Caco-2 (cell line): Measurements from ENCODE around the gene ATP2C2. TPM values are rescaled to one million over a fixed set of nuclear protein-coding genes. Genes with fewer than 3 reads are reported as not detected.
"Not testable (repeated sequence)": the region's sequence is repeated elsewhere in the genome, so short reads cannot be mapped to it uniquely, and the experiment has no call there.

Source experiments
- BruUV-seq: library from RNA; stranded (reverse); fragments of 400-500 nt; replicated peaks from 2 replicates; lab custom pipeline; 2021; lab: Mats Ljungman, UMichigan
- CTCF ChIA-PET: fragments of 300-600 bp; sonication (Branson Sonifier 250); formaldehyde crosslinking; loops from one replicate; lab custom pipeline; 2022; ENCODE audit warnings: antibody characterized with exemption; lab: Charles Lee
- POLR2A ChIA-PET: fragments of 300-600 bp; sonication (Branson Sonifier 250); formaldehyde crosslinking; loops from one replicate; lab custom pipeline; 2022; ENCODE audit warnings: antibody characterized with exemption; lab: Charles Lee
- DNase-seq, 2 experiments: peaks; one replicate each; pipeline versions ENCODE4 v3.0.0 to v3.0.0-alpha.2; 2020 to 2022
- H3K27me3 ChIP-seq: replicated peaks from 2 replicates; pipeline ENCODE4 v1.6.0; 2011; ENCODE audit warnings: low read length; ENCODE audit not compliant: control insufficient read depth, insufficient read depth
- H3K36me3 ChIP-seq: 2 replicates; pipeline ENCODE4 v1.5.1; 2011; ENCODE audit warnings: low read length; ENCODE audit not compliant: control insufficient read depth, insufficient read depth
- H3K4me1 ChIP-seq: fragments of 250-450 bp; sonication (Bioruptor Pico); 2 replicates; pipeline ENCODE4 v1.5.1; 2020; ENCODE audit warnings: mild to moderate bottlenecking
- H3K4me3 ChIP-seq: 2 replicates; pipeline ENCODE4 v1.5.1; 2011; ENCODE audit warnings: low read depth, mild to moderate bottlenecking, control low read depth, low read length
- H3K9me3 ChIP-seq: fragments of 250-450 bp; sonication (Bioruptor Pico); 2 replicates; pipeline ENCODE4 v1.5.1; 2020; ENCODE audit warnings: mild to moderate bottlenecking, moderate library complexity
- H3K27ac Mint-ChIP-seq: one replicate; pipeline ENCODE4 v1.8.0; 2022; ENCODE audit warnings: mixed read lengths; ENCODE audit not compliant: unreplicated experiment
- H3K27me3 Mint-ChIP-seq: one replicate; pipeline ENCODE4 v1.8.0; 2022; ENCODE audit warnings: mixed read lengths; ENCODE audit not compliant: insufficient read depth, unreplicated experiment
- H3K36me3 Mint-ChIP-seq: one replicate; pipeline ENCODE4 v1.8.0; 2022; ENCODE audit warnings: mild to moderate bottlenecking, mixed read lengths; ENCODE audit not compliant: insufficient read depth, unreplicated experiment
- H3K4me1 Mint-ChIP-seq: one replicate; pipeline ENCODE4 v1.8.0; 2022; ENCODE audit warnings: low read depth, mixed read lengths; ENCODE audit not compliant: unreplicated experiment
- H3K4me3 Mint-ChIP-seq: one replicate; pipeline ENCODE4 v1.8.0; 2022; ENCODE audit warnings: mild to moderate bottlenecking, moderate library complexity, mixed read lengths; ENCODE audit not compliant: unreplicated experiment
- H3K9me3 Mint-ChIP-seq: one replicate; pipeline ENCODE4 v1.8.0; 2022; ENCODE audit warnings: mixed read lengths; ENCODE audit not compliant: unreplicated experiment
- CTCF ChIP-seq, 2 experiments: fragments of 200-600 bp in 1 of 2; IDR thresholded peaks; 1 replicate in 1 of 2; 2 replicates in 1 of 2; pipeline versions ENCODE4 v1.5.1 to v1.8.0; 2011 to 2022; ENCODE audit warnings: antibody characterized with exemption in 1 of 2, control low read depth in 1 of 2, inconsistent platforms in 1 of 2, low read depth in 1 of 2, low read length in 1 of 2, mild to moderate bottlenecking in 1 of 2, moderate library complexity in 1 of 2; ENCODE audit not compliant: insufficient read depth in 1 of 2, severe bottlenecking in 1 of 2, unreplicated experiment in 1 of 2
- intact Hi-C: fragments of 100-400 bp; cut with micrococcal nuclease; formaldehyde crosslinking; loops from one replicate; pipeline ENCODE4 v1.10.0; 2022; ENCODE audit not compliant: unreplicated experiment
- total RNA-seq: library from RNA; stranded (reverse); gene quantifications from 2 replicates; pipeline ENCODE4 v1.2.3, GENCODE V29; 2022

ATP2C2 gene
- total RNA-seq, 1 experiment from 2014 or later: 47.0 TPM

DNA sequence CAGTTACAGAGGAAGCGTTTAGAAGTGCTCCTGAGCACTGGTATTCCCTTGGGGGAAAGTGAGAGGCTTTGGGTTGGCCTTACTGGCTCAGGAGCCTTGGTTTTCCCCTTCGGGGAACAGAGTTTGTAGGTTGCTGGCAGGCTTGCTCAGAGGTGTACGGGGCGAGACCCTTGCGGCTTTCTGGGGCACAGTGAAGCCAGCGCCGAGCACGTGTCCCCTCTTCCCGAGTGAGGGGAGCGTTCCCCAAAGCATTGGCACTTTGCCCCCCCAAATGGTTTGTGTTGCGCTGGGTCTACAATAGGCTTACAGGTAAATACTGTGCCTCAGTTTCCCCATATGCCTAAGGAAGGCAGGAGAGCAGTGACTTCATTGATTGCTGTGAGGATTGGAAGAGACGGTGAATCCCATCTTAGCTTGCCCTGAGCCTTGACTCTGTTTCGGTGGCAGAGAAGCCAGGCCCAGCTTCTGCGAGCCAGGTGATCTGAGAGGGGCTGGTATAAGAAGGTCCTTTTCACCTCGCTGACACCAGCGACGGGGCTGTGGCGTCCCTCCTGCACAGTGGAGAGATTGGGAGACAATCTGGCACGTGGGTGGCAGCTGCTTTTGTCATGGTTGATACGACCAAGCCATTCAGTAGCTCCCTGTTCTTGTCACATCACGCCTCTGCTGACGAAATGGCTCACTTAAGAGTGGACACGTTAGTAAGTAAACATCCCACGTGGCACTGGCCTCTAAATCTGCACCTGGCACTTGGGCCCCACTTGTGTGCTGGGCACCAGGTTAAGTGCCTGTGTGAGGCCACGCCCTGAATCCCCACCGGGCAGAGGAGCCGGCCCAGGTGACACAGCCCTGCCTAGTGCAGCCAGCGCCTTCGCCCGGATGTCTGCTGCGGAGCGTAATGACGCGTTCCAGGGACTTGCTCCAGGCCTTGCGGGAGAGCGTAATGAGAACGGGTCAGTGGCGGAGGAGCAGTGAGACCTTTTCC lies 81.1 kb downstream of the ATP2C2 start:
- Mint-ChIP-seq H3K4me3 (no peak overlapping the region), H3K4me1 (no peaks in the 10 kb centered on the region), H3K36me3 (peaks cover 6% of the 10 kb centered on the region), H3K9me3 (no peaks in the 10 kb centered on the region), H3K27me3 (no peaks in the 10 kb centered on the region), H3K27ac (no peak overlapping the region)
- Histone ChIP-seq H3K4me3 (no peak overlapping the region), H3K27me3 (no peaks in the 10 kb centered on the region), H3K36me3 (no peaks in the 10 kb centered on the region), H3K9me3 (no peaks in the 10 kb centered on the region), H3K4me1 (no peaks in the 10 kb centered on the region)
- ChIA-PET CTCF (no interaction called here), POLR2A (no interaction called here)
- peak in 1 of 2 experiments; percentile 26 for DNase-seq
- no TSS peak for BruUV-seq
- no peak for TF ChIP-seq CTCF (IDR thresholded peaks at IDR 0.05; ENCODE audit: insufficient read depth in 1 of 2, low read depth in 1 of 2, low read length in 1 of 2, severe bottlenecking in 1 of 2, unreplicated experiment in 1 of 2)
- intact Hi-C loops: loop anchor here (10.0 kb wide), 1 partner anchor 65 kb away; no protein-coding TSS in a partner anchor

DNA sequence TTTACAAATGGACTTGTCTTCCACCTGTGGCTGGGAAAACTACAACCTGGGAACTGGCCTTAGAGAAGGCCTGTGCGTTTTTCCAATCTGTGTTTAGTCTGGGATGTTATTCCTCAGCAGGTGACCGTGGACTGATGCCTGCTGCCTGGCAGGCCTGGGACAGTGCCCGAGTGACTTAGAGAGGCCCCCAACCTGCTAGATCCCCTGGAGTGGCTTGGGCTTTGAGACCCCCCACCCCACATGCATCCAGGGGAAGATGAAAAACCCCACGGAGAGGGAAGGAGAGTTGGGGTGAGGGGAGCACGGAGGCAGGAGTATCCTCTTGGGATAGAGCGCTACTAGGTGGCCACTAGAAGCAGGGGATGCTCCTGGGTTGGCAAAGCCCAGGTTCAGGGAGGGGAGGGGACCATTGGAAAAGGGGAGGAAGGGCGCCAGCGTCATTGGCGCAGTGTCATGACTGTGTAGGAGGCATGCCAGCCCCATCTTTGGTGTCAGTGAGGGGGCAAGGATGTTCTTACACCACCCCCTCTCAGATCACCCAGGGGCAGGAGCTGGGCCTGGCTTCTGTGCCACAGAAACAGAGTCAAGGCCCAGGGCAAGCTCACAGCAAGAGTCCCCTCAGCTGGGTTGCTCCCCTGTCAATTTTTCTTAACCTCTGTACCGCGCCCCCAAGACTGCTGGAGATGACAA lies 82.0 kb downstream of the ATP2C2 start:
- Histone ChIP-seq H3K4me1 (no peaks in the 10 kb centered on the region), H3K4me3 (no peak overlapping the region), H3K27me3 (no peaks in the 10 kb centered on the region), H3K36me3 (no peaks in the 10 kb centered on the region), H3K9me3 (no peaks in the 10 kb centered on the region)
- BruUV-seq: no TSS peak
- no peak overlapping the region for H3K4me3 Mint-ChIP-seq
- no peaks in the 10 kb centered on the region for H3K9me3 Mint-ChIP-seq
- H3K4me1 Mint-ChIP-seq: no peaks in the 10 kb centered on the region
- peak in 1 of 2 experiments; percentile 27 for DNase-seq
- peaks cover 12% of the 10 kb centered on the region for H3K36me3 Mint-ChIP-seq
- ChIA-PET POLR2A (interaction anchor here (0.5 kb wide), 2 partner anchors 82 to 306 kb away, joined by 4 to 5 read pairs; partner anchors contain the start of gene ATP2C2), CTCF (no interaction called here)
- intact Hi-C loops: no loop called here
- H3K27ac Mint-ChIP-seq: no peak overlapping the region
- no peak for TF ChIP-seq CTCF (IDR thresholded peaks at IDR 0.05; ENCODE audit: insufficient read depth in 1 of 2, low read depth in 1 of 2, low read length in 1 of 2, severe bottlenecking in 1 of 2, unreplicated experiment in 1 of 2)
- H3K27me3 Mint-ChIP-seq: no peaks in the 10 kb centered on the region

- H3K36me3 Mint-ChIP-seq: peaks cover 12% of the 10 kb centered on the region
- CTCF ChIA-PET: not testable (repeated sequence)
Observed at GRCh38 chr16:84451010-84451676, 82.8 kb downstream of the ATP2C2 start.

More at GRCh38 chr16:84451010-84451676, 82.8 kb downstream of the ATP2C2 start:
- H3K4me3 ChIP-seq, H3K9me3 Mint-ChIP-seq, H3K27me3 Mint-ChIP-seq, H3K4me1 Mint-ChIP-seq, H3K9me3 ChIP-seq, intact Hi-C loops, H3K27me3 ChIP-seq, BruUV-seq, H3K27ac Mint-ChIP-seq, H3K36me3 ChIP-seq, H3K4me3 Mint-ChIP-seq, H3K4me1 ChIP-seq, POLR2A ChIA-PET: not testable (repeated sequence)
- peak in 1 of 2 experiments; percentile 30 for DNase-seq
